Spleen (tissue), 7 donors: ENCODE results near the gene KCNQ1.

ENCODE experiments used
- POLR2A ChIP-seq, 3 donors: fragments of 450-650 bp; IDR thresholded peaks; one replicate each; pipeline ENCODE4 v1.5.1; 2017; ENCODE audit warnings: antibody characterized with exemption in 3 of 3, mild to moderate bottlenecking in 1 of 3
- POLR2AphosphoS5 ChIP-seq, 3 donors: sonication (generic); formaldehyde crosslinking; IDR thresholded peaks; one replicate each; pipeline ENCODE4 v1.5.1; 2017; ENCODE audit warnings: antibody characterized with exemption in 3 of 3
- TF ChIP-seq, protein P1 (sequence below), 11 experiments: fragments of 200-600 bp in 7 of 11; fragments of 450-650 bp in 4 of 11; sonication (generic) in 4 of 11; IDR thresholded peaks in 8 of 11; conservative IDR thresholded peaks in 3 of 11; 1 replicate in 7 of 11; 2 replicates in 4 of 11; pipeline versions ENCODE4 v1.4.0 to v1.8.0; 2016 to 2021; ENCODE audit warnings: antibody characterized with exemption in 11 of 11, inconsistent platforms in 4 of 11, mild to moderate bottlenecking in 1 of 11
- donor health status: DM: no; HTN: no; CAD: no; lungs with moderate emphysema.
- donor health status: DM: no; HTN: no; CAD: no.
- donor health status: DM: no; HTN: no; CAD: no.

DNA sequence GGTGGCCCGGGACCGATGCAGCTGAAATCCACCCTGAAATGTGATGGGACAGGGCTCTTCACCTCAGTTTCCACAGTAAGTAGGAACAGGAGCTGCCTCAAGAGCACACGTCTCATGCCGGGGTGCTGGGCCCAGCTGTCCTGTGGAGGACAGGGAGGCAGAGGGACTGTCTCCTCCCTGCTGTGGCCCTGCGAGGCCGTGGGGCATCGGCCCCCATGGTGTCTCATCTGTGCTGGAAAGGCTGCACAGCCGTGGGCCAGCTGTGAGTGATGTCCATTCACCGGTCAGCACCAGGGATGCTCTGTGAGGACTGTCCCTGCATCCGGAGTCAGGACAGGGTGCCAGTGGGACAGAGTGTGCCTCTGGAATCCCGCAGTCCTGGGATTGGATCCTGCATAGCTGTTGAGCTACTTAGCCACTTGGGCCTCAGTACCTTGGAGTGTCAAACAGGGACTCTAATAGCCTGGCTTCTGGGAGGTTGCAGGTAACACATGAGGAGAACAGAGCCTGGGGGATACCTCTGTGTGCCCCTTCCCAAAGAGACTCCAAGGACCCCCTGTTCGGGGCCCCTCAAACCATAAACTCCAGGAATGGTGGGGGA is 17.0 kb upstream of the KCNQ1 start:
- TF ChIP-seq, protein P1, sequence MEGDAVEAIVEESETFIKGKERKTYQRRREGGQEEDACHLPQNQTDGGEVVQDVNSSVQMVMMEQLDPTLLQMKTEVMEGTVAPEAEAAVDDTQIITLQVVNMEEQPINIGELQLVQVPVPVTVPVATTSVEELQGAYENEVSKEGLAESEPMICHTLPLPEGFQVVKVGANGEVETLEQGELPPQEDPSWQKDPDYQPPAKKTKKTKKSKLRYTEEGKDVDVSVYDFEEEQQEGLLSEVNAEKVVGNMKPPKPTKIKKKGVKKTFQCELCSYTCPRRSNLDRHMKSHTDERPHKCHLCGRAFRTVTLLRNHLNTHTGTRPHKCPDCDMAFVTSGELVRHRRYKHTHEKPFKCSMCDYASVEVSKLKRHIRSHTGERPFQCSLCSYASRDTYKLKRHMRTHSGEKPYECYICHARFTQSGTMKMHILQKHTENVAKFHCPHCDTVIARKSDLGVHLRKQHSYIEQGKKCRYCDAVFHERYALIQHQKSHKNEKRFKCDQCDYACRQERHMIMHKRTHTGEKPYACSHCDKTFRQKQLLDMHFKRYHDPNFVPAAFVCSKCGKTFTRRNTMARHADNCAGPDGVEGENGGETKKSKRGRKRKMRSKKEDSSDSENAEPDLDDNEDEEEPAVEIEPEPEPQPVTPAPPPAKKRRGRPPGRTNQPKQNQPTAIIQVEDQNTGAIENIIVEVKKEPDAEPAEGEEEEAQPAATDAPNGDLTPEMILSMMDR (IDR thresholded peaks at IDR 0.05 in 8 of 11, conservative IDR thresholded peaks at IDR 0.05 in 3 of 11), result no peak
- TF ChIP-seq POLR2A (IDR thresholded peaks at IDR 0.05) (no peak), POLR2AphosphoS5 (IDR thresholded peaks at IDR 0.05) (no peak)
